Peyer's patch (tissue), 4 donors: Measurements from ENCODE around the gene CST3.

Experiments used
- POLR2A ChIP-seq, 2 donors: fragments of 450-650 bp; IDR thresholded peaks; one replicate each; pipeline ENCODE4 v1.5.1; 2017; ENCODE audit warnings: antibody characterized with exemption in 2 of 2, mild to moderate bottlenecking in 2 of 2, moderate library complexity in 2 of 2
- TF ChIP-seq, protein P1 (sequence below), 6 experiments: fragments of 450-650 bp in 4 of 6; fragments of 200-600 bp in 2 of 6; sonication (generic) in 1 of 6; IDR thresholded peaks; one replicate each; pipeline ENCODE4 v1.5.1; 2017 to 2019; ENCODE audit warnings: antibody characterized with exemption in 6 of 6, mild to moderate bottlenecking in 3 of 6, moderate library complexity in 1 of 6

DNA sequence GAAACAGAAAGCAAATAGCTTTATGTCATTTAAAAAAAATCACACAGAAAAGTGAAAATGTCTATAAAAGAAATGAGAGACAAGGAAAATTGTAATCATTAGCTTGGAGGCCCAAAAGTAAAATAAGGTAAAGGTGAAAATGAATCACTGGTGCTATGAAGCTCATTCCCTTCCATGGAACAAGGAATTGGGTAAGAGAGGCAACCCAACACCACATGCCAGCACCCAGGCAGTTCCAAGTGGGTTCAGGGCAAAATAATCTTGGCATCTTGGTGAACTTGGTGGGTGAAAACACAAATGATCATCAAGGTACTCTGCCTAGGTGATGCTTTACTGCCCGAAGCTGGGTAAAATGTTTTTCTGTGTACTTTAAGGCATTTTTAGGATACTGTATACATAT lies 34.4 kb upstream of the CST3 start:
- TF ChIP-seq POLR2A (IDR thresholded peaks at IDR 0.05): no peak
- TF ChIP-seq, protein P1, sequence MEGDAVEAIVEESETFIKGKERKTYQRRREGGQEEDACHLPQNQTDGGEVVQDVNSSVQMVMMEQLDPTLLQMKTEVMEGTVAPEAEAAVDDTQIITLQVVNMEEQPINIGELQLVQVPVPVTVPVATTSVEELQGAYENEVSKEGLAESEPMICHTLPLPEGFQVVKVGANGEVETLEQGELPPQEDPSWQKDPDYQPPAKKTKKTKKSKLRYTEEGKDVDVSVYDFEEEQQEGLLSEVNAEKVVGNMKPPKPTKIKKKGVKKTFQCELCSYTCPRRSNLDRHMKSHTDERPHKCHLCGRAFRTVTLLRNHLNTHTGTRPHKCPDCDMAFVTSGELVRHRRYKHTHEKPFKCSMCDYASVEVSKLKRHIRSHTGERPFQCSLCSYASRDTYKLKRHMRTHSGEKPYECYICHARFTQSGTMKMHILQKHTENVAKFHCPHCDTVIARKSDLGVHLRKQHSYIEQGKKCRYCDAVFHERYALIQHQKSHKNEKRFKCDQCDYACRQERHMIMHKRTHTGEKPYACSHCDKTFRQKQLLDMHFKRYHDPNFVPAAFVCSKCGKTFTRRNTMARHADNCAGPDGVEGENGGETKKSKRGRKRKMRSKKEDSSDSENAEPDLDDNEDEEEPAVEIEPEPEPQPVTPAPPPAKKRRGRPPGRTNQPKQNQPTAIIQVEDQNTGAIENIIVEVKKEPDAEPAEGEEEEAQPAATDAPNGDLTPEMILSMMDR (IDR thresholded peaks at IDR 0.05): no peak
